K562 (cell line): Measurements from ENCODE around the gene DCUN1D3. TPM values are rescaled to one million over a fixed set of nuclear protein-coding genes. Genes with fewer than 3 reads are reported as not detected.

Experiments used
- SMAD4 ChIP-seq: fragments of 250-450 bp; sonication (Bioruptor Pico); conservative IDR thresholded peaks from 2 replicates; pipeline ENCODE4 v1.8.0; 2021; ENCODE audit warnings: inconsistent platforms, mild to moderate bottlenecking, moderate library complexity
- polyA plus RNA-seq, 8 experiments: library from polyadenylated mRNA; depleted of rRNA in 4 of 8; stranded (reverse) in 5 of 8; unstranded in 3 of 8; fragments of >200 nt; fragmentation: Nextera tagmentation in 2 of 8; fragmentation: Illumina TruSeq in 1 of 8; extraction: Ambion mirVana in 2 of 8; extraction: Trizol in 1 of 8; gene quantifications; 2 replicates each; pipeline versions ENCODE4 v1.2.1 to v1.2.3, GENCODE V29; 2011 to 2014; ENCODE audit warnings: inconsistent platforms in 1 of 8, missing spikeins in 1 of 8
- total RNA-seq, 7 experiments: library from RNA; depleted of rRNA in 6 of 7; stranded (reverse); fragments of >200 nt in 6 of 7; fragmentation: Illumina TruSeq in 2 of 7; extraction: Trizol in 2 of 7; gene quantifications; 2 replicates each; pipeline versions ENCODE4 v1.2.1 to v1.2.3, GENCODE V29; 2011 to 2021; ENCODE audit warnings: low replicate concordance in 1 of 7
- TF ChIP-seq, protein P1 (sequence below): fragments of 450-650 bp; IDR thresholded peaks from 2 replicates; pipeline ENCODE4 v1.6.1; 2016; ENCODE audit warnings: mild to moderate bottlenecking, moderate library complexity

DCUN1D3 gene
- total and polyA plus RNA-seq, 9 of the 15 experiments (the other 6 are each of a cell fraction or from before 2014, with no cell fraction given), result 1.0 to 4.7 (median 2.2) TPM

DNA sequence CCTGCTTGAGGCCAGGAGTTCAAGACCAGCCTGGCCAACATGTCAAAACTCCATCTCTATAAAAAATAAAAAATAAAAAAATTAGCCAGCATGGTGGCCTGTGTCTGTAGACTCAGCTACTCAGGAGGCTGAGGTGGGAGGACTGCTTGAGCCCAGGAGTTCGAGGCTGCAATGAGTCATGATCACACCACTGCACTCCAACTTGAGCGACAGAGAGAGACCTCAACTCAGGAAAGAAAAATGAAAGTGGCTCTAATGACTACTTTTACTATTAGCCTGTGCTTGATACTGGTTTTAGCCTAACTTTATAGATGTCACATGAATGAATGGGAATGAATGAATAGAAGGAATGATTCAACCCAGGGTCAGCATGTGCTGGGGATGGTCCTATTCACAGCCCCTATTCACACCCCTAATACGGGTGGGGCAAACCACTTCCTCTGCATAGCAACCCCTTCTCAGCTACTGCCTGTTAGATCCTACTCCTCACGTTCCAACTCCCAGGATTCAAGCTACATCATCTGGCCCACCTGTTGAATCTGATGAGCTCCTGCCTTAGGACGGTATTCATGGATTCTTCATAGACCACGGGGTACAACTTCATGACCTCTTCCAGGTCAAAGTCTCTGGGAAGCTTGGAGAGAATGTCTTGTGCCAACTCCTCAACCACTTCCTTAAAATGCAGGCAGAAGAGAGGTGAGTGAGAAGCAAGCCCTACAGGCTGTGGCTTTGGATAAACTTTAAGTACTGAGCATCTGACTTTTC, 40.9 kb upstream of the DCUN1D3 start (continued):
- TF ChIP-seq, protein P1, sequence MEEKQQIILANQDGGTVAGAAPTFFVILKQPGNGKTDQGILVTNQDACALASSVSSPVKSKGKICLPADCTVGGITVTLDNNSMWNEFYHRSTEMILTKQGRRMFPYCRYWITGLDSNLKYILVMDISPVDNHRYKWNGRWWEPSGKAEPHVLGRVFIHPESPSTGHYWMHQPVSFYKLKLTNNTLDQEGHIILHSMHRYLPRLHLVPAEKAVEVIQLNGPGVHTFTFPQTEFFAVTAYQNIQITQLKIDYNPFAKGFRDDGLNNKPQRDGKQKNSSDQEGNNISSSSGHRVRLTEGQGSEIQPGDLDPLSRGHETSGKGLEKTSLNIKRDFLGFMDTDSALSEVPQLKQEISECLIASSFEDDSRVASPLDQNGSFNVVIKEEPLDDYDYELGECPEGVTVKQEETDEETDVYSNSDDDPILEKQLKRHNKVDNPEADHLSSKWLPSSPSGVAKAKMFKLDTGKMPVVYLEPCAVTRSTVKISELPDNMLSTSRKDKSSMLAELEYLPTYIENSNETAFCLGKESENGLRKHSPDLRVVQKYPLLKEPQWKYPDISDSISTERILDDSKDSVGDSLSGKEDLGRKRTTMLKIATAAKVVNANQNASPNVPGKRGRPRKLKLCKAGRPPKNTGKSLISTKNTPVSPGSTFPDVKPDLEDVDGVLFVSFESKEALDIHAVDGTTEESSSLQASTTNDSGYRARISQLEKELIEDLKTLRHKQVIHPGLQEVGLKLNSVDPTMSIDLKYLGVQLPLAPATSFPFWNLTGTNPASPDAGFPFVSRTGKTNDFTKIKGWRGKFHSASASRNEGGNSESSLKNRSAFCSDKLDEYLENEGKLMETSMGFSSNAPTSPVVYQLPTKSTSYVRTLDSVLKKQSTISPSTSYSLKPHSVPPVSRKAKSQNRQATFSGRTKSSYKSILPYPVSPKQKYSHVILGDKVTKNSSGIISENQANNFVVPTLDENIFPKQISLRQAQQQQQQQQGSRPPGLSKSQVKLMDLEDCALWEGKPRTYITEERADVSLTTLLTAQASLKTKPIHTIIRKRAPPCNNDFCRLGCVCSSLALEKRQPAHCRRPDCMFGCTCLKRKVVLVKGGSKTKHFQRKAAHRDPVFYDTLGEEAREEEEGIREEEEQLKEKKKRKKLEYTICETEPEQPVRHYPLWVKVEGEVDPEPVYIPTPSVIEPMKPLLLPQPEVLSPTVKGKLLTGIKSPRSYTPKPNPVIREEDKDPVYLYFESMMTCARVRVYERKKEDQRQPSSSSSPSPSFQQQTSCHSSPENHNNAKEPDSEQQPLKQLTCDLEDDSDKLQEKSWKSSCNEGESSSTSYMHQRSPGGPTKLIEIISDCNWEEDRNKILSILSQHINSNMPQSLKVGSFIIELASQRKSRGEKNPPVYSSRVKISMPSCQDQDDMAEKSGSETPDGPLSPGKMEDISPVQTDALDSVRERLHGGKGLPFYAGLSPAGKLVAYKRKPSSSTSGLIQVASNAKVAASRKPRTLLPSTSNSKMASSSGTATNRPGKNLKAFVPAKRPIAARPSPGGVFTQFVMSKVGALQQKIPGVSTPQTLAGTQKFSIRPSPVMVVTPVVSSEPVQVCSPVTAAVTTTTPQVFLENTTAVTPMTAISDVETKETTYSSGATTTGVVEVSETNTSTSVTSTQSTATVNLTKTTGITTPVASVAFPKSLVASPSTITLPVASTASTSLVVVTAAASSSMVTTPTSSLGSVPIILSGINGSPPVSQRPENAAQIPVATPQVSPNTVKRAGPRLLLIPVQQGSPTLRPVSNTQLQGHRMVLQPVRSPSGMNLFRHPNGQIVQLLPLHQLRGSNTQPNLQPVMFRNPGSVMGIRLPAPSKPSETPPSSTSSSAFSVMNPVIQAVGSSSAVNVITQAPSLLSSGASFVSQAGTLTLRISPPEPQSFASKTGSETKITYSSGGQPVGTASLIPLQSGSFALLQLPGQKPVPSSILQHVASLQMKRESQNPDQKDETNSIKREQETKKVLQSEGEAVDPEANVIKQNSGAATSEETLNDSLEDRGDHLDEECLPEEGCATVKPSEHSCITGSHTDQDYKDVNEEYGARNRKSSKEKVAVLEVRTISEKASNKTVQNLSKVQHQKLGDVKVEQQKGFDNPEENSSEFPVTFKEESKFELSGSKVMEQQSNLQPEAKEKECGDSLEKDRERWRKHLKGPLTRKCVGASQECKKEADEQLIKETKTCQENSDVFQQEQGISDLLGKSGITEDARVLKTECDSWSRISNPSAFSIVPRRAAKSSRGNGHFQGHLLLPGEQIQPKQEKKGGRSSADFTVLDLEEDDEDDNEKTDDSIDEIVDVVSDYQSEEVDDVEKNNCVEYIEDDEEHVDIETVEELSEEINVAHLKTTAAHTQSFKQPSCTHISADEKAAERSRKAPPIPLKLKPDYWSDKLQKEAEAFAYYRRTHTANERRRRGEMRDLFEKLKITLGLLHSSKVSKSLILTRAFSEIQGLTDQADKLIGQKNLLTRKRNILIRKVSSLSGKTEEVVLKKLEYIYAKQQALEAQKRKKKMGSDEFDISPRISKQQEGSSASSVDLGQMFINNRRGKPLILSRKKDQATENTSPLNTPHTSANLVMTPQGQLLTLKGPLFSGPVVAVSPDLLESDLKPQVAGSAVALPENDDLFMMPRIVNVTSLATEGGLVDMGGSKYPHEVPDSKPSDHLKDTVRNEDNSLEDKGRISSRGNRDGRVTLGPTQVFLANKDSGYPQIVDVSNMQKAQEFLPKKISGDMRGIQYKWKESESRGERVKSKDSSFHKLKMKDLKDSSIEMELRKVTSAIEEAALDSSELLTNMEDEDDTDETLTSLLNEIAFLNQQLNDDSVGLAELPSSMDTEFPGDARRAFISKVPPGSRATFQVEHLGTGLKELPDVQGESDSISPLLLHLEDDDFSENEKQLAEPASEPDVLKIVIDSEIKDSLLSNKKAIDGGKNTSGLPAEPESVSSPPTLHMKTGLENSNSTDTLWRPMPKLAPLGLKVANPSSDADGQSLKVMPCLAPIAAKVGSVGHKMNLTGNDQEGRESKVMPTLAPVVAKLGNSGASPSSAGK, result no peak
- TF ChIP-seq SMAD4, result no peak
